ENCODE measurements around the gene SPTB. TPM values are rescaled to one million over a fixed set of nuclear protein-coding genes. Genes with fewer than 3 reads are reported as not detected.

Gene SPTB
- total and polyA plus RNA-seq, 9 of the 15 experiments (the other 6 are each of a cell fraction or from before 2014, with no cell fraction given): 0.21 to 45.9 (median 11.7) TPM

DNA sequence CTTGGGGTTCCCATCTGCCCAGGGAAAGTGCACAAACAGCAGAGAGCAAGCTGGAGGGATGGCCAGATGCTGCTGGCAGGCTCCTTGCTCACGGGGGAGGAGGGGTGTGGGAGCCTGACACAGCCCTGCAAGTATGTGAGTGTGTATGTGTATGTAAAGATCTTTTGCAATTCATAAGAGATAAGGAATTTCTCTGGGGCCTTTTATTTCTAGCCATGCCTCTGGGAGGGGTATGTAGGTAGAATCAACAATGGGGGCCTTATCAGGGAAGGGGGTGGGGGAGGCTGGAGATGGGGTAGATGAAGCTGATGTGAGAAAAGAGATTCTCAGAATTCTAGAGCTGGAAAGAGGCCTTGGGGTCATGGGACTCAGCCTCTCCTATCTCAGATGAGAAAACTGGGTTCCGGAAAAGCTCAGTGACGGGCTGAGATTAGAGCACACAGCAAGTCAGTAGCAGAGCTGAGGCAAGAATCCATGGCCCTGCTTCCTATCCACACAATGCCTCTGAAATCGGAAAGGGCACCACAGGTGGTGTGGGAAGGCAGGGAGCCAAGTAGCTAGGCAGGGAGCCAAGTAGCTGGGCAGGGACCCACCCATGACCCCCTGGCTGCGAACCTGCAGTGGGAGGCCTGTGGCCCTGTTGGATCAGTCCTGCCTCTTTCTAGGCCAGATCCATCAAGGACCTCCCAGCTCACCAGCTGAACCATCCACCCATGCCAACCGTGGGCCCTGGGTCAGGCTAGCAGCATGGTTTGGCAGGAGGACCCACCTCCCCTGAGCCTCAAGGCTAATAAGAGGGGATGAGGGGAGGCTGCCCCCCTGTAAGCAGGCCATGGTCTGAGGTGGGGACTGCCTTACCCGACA is 120.8 kb downstream of the SPTB start:
- intact Hi-C loops (cut with micrococcal nuclease): no loop called here
- H3K4me3 ChIP-seq: no peak overlapping the region
- BruUV-seq (replicated peaks): no TSS peak
- H3K36me3 ChIP-seq (ENCODE audit: control insufficient read depth, insufficient read depth, low read length): no peaks in the 10 kb centered on the region
- no peak overlapping the region for H3K4me2 ChIP-seq (ENCODE audit: insufficient read depth, low read length)
- H3K9ac ChIP-seq (ENCODE audit: insufficient read depth in 1 of 2, low read depth in 2 of 2, low read length in 2 of 2): no peak overlapping the region
- DNase-seq (ENCODE audit: extremely low read depth in 1 of 4, low spot score in 3 of 4): no peak
- in situ Hi-C loops (cut with MboI): loop anchor here (5.0 kb wide), 1 partner anchor 87 kb away; no protein-coding TSS in a partner anchor
- peaks cover 12 to 19% of the 10 kb centered on the region in 2 experiments; a peak in 4 of 5 replicates for H3K4me1 ChIP-seq (replicated peaks in 1 of 2; ENCODE audit: control insufficient read depth in 2 of 2, insufficient read depth in 2 of 2, low read length in 2 of 2)
- FAIRE-seq: no peak
- WGBS (ENCODE audit: insufficient coverage, low coverage, missing lambda C conversion rate): 4% methylated on average over 6 of the region's 7 CpGs
- no peaks in the 10 kb centered on the region for H3K9me3 ChIP-seq (replicated peaks; ENCODE audit: control insufficient read depth, insufficient read depth, low read depth, low read length)
- peaks cover 7% of the 10 kb centered on the region for H3K9me1 ChIP-seq (ENCODE audit: control insufficient read depth, insufficient read depth, low read length)
- no peak overlapping the region for H2AFZ ChIP-seq (ENCODE audit: low read depth, low read length)
- H4K20me1 ChIP-seq (replicated peaks; ENCODE audit: control insufficient read depth, insufficient read depth, low read length): peaks cover 21% of the 10 kb centered on the region
- ChIA-PET CTCF (ENCODE audit: low intra/inter-chr PET ratio) (interaction anchor here (1.0 kb wide), 1 partner anchor 132 kb away, joined by 10 read pairs; no protein-coding TSS in a partner anchor), POLR2A (interaction anchor here (0.6 to 0.9 kb wide), 3 partner anchors 13 to 453 kb away, joined by 3 to 6 read pairs (median 3); no protein-coding TSS in a partner anchor)
- peaks cover 2 to 30% of the 10 kb centered on the region in 2 experiments; a peak in 3 of 5 replicates for H3K27me3 ChIP-seq (ENCODE audit: control insufficient read depth in 2 of 2, insufficient read depth in 2 of 2, low read length in 2 of 2)
- no peak overlapping the region for H3K27ac ChIP-seq (ENCODE audit: extremely low read depth, low read depth, low read length)
- no peaks in the 10 kb centered on the region for H3K79me2 ChIP-seq (ENCODE audit: control insufficient read depth, insufficient read depth, low read length)
- TF ChIP-seq POLR2G (IDR thresholded peaks at IDR 0.05; ENCODE audit: low read depth, low read length): peak; percentile 46; the same call in 1 of the 2 replicates
- TF ChIP-seq ZNF766 (CRISPR knock-in tag; conservative IDR thresholded peaks at IDR 0.05): no peak
- TF ChIP-seq TRIM24 (IDR thresholded peaks at IDR 0.05): no peak
- no peak for TF ChIP-seq ELF4 (CRISPR knock-in tag; IDR thresholded peaks at IDR 0.05)
- TF ChIP-seq ERF (CRISPR knock-in tag; IDR thresholded peaks at IDR 0.05): no peak
- ATAC-seq: no peak

Data from K562 (cell line).